Measurements from ENCODE around the gene PHC3.

DNA sequence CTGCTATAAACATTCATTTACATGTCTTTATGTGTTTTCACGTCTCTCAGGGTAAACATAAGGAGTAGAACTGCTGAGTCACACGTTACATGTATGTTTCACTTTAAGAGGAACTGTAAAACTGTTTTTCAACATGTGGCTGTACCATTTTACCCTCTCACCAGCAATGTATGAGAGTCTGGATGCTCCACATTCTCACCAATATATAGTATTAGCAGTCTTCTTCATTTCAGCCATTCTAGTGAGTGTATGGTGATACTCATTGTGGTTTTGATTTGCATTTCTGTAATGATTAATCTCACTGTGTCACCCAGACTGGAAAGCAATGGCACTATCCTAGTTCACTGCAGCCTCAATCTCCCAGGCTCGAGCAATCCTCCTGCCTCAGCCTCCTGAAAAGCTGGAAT lies 37.1 kb downstream of the PHC3 start:
- TF ChIP-seq, protein P1, sequence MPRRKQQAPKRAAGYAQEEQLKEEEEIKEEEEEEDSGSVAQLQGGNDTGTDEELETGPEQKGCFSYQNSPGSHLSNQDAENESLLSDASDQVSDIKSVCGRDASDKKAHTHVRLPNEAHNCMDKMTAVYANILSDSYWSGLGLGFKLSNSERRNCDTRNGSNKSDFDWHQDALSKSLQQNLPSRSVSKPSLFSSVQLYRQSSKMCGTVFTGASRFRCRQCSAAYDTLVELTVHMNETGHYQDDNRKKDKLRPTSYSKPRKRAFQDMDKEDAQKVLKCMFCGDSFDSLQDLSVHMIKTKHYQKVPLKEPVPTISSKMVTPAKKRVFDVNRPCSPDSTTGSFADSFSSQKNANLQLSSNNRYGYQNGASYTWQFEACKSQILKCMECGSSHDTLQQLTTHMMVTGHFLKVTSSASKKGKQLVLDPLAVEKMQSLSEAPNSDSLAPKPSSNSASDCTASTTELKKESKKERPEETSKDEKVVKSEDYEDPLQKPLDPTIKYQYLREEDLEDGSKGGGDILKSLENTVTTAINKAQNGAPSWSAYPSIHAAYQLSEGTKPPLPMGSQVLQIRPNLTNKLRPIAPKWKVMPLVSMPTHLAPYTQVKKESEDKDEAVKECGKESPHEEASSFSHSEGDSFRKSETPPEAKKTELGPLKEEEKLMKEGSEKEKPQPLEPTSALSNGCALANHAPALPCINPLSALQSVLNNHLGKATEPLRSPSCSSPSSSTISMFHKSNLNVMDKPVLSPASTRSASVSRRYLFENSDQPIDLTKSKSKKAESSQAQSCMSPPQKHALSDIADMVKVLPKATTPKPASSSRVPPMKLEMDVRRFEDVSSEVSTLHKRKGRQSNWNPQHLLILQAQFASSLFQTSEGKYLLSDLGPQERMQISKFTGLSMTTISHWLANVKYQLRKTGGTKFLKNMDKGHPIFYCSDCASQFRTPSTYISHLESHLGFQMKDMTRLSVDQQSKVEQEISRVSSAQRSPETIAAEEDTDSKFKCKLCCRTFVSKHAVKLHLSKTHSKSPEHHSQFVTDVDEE (CRISPR knock-in tag; IDR thresholded peaks at IDR 0.05): no peak
- no peak for TF ChIP-seq ESRRG (CRISPR knock-in tag; IDR thresholded peaks at IDR 0.05)
- TF ChIP-seq BACH2 (CRISPR knock-in tag; IDR thresholded peaks at IDR 0.05; ENCODE audit: borderline replicate concordance): no peak
- TF ChIP-seq ZNF8 (CRISPR knock-in tag; IDR thresholded peaks at IDR 0.05): no peak
- TF ChIP-seq, protein P2, sequence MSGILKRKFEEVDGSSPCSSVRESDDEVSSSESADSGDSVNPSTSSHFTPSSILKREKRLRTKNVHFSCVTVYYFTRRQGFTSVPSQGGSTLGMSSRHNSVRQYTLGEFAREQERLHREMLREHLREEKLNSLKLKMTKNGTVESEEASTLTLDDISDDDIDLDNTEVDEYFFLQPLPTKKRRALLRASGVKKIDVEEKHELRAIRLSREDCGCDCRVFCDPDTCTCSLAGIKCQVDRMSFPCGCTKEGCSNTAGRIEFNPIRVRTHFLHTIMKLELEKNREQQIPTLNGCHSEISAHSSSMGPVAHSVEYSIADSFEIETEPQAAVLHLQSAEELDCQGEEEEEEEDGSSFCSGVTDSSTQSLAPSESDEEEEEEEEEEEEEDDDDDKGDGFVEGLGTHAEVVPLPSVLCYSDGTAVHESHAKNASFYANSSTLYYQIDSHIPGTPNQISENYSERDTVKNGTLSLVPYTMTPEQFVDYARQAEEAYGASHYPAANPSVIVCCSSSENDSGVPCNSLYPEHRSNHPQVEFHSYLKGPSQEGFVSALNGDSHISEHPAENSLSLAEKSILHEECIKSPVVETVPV (CRISPR knock-in tag; IDR thresholded peaks at IDR 0.05): no peak
- TF ChIP-seq GLIS3 (CRISPR knock-in tag; IDR thresholded peaks at IDR 0.05): no peak
- TF ChIP-seq, protein P3, sequence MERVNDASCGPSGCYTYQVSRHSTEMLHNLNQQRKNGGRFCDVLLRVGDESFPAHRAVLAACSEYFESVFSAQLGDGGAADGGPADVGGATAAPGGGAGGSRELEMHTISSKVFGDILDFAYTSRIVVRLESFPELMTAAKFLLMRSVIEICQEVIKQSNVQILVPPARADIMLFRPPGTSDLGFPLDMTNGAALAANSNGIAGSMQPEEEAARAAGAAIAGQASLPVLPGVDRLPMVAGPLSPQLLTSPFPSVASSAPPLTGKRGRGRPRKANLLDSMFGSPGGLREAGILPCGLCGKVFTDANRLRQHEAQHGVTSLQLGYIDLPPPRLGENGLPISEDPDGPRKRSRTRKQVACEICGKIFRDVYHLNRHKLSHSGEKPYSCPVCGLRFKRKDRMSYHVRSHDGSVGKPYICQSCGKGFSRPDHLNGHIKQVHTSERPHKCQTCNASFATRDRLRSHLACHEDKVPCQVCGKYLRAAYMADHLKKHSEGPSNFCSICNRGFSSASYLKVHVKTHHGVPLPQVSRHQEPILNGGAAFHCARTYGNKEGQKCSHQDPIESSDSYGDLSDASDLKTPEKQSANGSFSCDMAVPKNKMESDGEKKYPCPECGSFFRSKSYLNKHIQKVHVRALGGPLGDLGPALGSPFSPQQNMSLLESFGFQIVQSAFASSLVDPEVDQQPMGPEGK (CRISPR knock-in tag; IDR thresholded peaks at IDR 0.05; ENCODE audit: borderline replicate concordance): no peak
- TF ChIP-seq, protein P4, sequence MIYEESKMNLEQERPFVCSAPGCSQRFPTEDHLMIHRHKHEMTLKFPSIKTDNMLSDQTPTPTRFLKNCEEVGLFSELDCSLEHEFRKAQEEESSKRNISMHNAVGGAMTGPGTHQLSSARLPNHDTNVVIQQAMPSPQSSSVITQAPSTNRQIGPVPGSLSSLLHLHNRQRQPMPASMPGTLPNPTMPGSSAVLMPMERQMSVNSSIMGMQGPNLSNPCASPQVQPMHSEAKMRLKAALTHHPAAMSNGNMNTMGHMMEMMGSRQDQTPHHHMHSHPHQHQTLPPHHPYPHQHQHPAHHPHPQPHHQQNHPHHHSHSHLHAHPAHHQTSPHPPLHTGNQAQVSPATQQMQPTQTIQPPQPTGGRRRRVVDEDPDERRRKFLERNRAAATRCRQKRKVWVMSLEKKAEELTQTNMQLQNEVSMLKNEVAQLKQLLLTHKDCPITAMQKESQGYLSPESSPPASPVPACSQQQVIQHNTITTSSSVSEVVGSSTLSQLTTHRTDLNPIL (CRISPR knock-in tag; IDR thresholded peaks at IDR 0.05; ENCODE audit: low read depth): no peak

Data from SK-N-SH treated with all-trans-retinoic acid at 6 μM for 48 hours (cell line).